Suprapubic skin (tissue), 4 donors: Measurements from ENCODE around the gene LAYN. TPM values are rescaled to one million over a fixed set of nuclear protein-coding genes. Genes with fewer than 3 reads are reported as not detected.

Experiments used
- DNase-seq, 2 donors: peaks; one replicate each; pipeline ENCODE4 v3.0.0-alpha.2; 2019; ENCODE audit warnings: low spot score in 2 of 2
- H3K27ac ChIP-seq: fragments of 200-600 bp; sonication (generic); one replicate; pipeline ENCODE4 v1.5.1; 2019
- H3K27me3 ChIP-seq: fragments of 200-600 bp; sonication (generic); one replicate; pipeline ENCODE4 v1.5.1; 2019
- H3K36me3 ChIP-seq: fragments of 200-600 bp; sonication (generic); one replicate; pipeline ENCODE4 v1.5.1; 2019
- H3K4me1 ChIP-seq: fragments of 200-600 bp; sonication (generic); one replicate; pipeline ENCODE4 v1.5.1; 2019
- H3K4me3 ChIP-seq: fragments of 200-600 bp; sonication (generic); one replicate; pipeline ENCODE4 v1.5.1; 2019; ENCODE audit warnings: mild to moderate bottlenecking
- H3K9me3 ChIP-seq: fragments of 200-600 bp; sonication (generic); one replicate; pipeline ENCODE4 v1.5.1; 2019
- CTCF ChIP-seq, 2 donors: fragments of 200-600 bp in 1 of 2; fragments of 450-650 bp in 1 of 2; sonication (generic) in 1 of 2; IDR thresholded peaks; one replicate each; pipeline ENCODE4 v1.5.1; 2016 to 2019; ENCODE audit warnings: antibody characterized with exemption in 2 of 2, mild to moderate bottlenecking in 1 of 2, moderate library complexity in 1 of 2
- EP300 ChIP-seq: sonication (generic); formaldehyde crosslinking; IDR thresholded peaks from one replicate; pipeline ENCODE4 v1.6.1; 2017; ENCODE audit warnings: antibody characterized with exemption
- POLR2A ChIP-seq, 2 donors: fragments of 450-650 bp; IDR thresholded peaks; one replicate each; pipeline ENCODE4 v1.6.1; 2017; ENCODE audit warnings: antibody characterized with exemption in 2 of 2, mild to moderate bottlenecking in 2 of 2, moderate library complexity in 2 of 2
- POLR2AphosphoS5 ChIP-seq, 3 donors: sonication (generic); formaldehyde crosslinking; IDR thresholded peaks; one replicate each; pipeline ENCODE4 v1.6.1; 2017; ENCODE audit warnings: antibody characterized with exemption in 3 of 3
- WGBS: methylation state at CpG from one replicate; pipeline ENCODE4 v1.1.5; 2018; 5-methylcytosine and 5-hydroxymethylcytosine counted together
- total RNA-seq, 4 donors: library from RNA; depleted of rRNA; stranded (reverse); fragments of >200 nt; gene quantifications; one replicate each; pipeline ENCODE4 v1.1.0, GENCODE V29; 2016

LAYN gene
- total RNA-seq: 1 to 10 TPM; 1.5 to 4.7 (median 1.9) TPM

GRCh38 chr11:111540114-111540936 lies at the start of gene LAYN:
Gene LAYN, plus strand, starts transcription at chr11:111540720. Its CDS starts 124 bp downstream, at chr11:111540844.
- TF ChIP-seq POLR2A (IDR thresholded peaks at IDR 0.05): no peak
- TF ChIP-seq CTCF (IDR thresholded peaks at IDR 0.05): no peak
- TF ChIP-seq EP300: no peak
- no peak for TF ChIP-seq POLR2AphosphoS5 (IDR thresholded peaks at IDR 0.05)
- Histone ChIP-seq H3K4me3 (peak within 1 kb of the TSS; percentile 56), H3K27me3 (peaks cover 35% of the 10 kb centered on the region), H3K36me3 (no peaks in the 10 kb centered on the region), H3K27ac (no peak within 1 kb of the TSS), H3K4me1 (peaks cover 22% of the 10 kb centered on the region), H3K9me3 (no peaks in the 10 kb centered on the region)
- 36% methylated on average over 11 of the region's 70 CpGs for WGBS
- peak in 1 of 2 donors; percentile 72 for DNase-seq

GRCh38 chr11:111494040-111494439 lies 46.5 kb upstream of the LAYN start:
- Histone ChIP-seq H3K4me1 (no peaks in the 10 kb centered on the region), H3K9me3 (no peaks in the 10 kb centered on the region), H3K4me3 (no peak overlapping the region), H3K27me3 (no peaks in the 10 kb centered on the region), H3K36me3 (no peaks in the 10 kb centered on the region), H3K27ac (no peak overlapping the region)
- DNase-seq: no peak
- WGBS: 71% methylated on average over 1 of the region's 1 CpG
- TF ChIP-seq POLR2A (IDR thresholded peaks at IDR 0.05): no peak
- TF ChIP-seq POLR2AphosphoS5 (IDR thresholded peaks at IDR 0.05): no peak
- no peak for TF ChIP-seq EP300
- TF ChIP-seq CTCF (IDR thresholded peaks at IDR 0.05): no peak

- Histone ChIP-seq H3K4me1 (no peaks in the 10 kb centered on the region), H3K27ac (no peak overlapping the region), H3K36me3 (no peaks in the 10 kb centered on the region), H3K27me3 (peaks cover 8% of the 10 kb centered on the region), H3K4me3 (no peak overlapping the region), H3K9me3 (no peaks in the 10 kb centered on the region)
- no peak for DNase-seq
- 91% methylated on average over 5 of the region's 5 CpGs for WGBS
- TF ChIP-seq POLR2A (IDR thresholded peaks at IDR 0.05) (no peak), EP300 (no peak), CTCF (IDR thresholded peaks at IDR 0.05) (no peak), POLR2AphosphoS5 (IDR thresholded peaks at IDR 0.05) (no peak)
Observed at GRCh38 chr11:111499483-111499882, 41.0 kb upstream of the LAYN start.

- Histone ChIP-seq H3K9me3 (no peaks in the 10 kb centered on the region), H3K27me3 (peaks cover 8% of the 10 kb centered on the region)
Observed at GRCh38 chr11:111500481-111500880, 40.0 kb upstream of the LAYN start.

More at GRCh38 chr11:111500481-111500880, 40.0 kb upstream of the LAYN start:
- Histone ChIP-seq H3K36me3 (no peaks in the 10 kb centered on the region), H3K4me3 (no peak overlapping the region), H3K4me1 (no peaks in the 10 kb centered on the region), H3K27ac (no peak overlapping the region)
- TF ChIP-seq EP300 (no peak), POLR2A (IDR thresholded peaks at IDR 0.05) (no peak), POLR2AphosphoS5 (IDR thresholded peaks at IDR 0.05) (no peak), CTCF (IDR thresholded peaks at IDR 0.05) (no peak)
- WGBS: 73% methylated on average over 1 of the region's 1 CpG
- no peak for DNase-seq
